CD4-positive, alpha-beta T cell treated with Interleukin-2 at 100 ng/mL for 4 hours (primary cell): ENCODE data around the gene RHBDL1.

Source experiments
- DNase-seq: peaks from one replicate; pipeline ENCODE4 v3.0.0-alpha.2; 2020; ENCODE audit warnings: low spot score

Gene RHBDL1

GRCh38 chr16:674968-675883 lies at the start of gene RHBDL1:
Gene RHBDL1 (plus strand): TSS chr16:675671. CDS start chr16:675791, 120 bp downstream.
- DNase-seq, result no peak

- DNase-seq, result no peak
Observed at GRCh38 chr16:625977-626765, 49.3 kb upstream of the RHBDL1 start.

GRCh38 chr16:626787-627453 lies 48.6 kb upstream of the RHBDL1 start:
- no peak for DNase-seq

- DNase-seq, result no peak
Observed at GRCh38 chr16:627454-628239, 47.8 kb upstream of the RHBDL1 start.

GRCh38 chr16:628321-629061 lies 47.0 kb upstream of the RHBDL1 start:
- DNase-seq, result no peak

GRCh38 chr16:629185-629832 lies 46.2 kb upstream of the RHBDL1 start:
- no peak for DNase-seq

- DNase-seq, result no peak
Observed at GRCh38 chr16:629833-630248, 45.6 kb upstream of the RHBDL1 start.

GRCh38 chr16:630249-630814 lies 45.1 kb upstream of the RHBDL1 start:
- no peak for DNase-seq

- DNase-seq, result no peak
Observed at GRCh38 chr16:630815-631405, 44.6 kb upstream of the RHBDL1 start, which contains the start of gene WFIKKN1. Gene WFIKKN1 (plus strand): TSS chr16:630985. CDS start chr16:631254, 269 bp downstream.

- no peak for DNase-seq
Observed at GRCh38 chr16:631808-632358, 43.6 kb upstream of the RHBDL1 start.

GRCh38 chr16:632486-633335 lies 42.8 kb upstream of the RHBDL1 start:
- no peak for DNase-seq

- no peak for DNase-seq
Observed at GRCh38 chr16:633336-634050, 42.0 kb upstream of the RHBDL1 start.

GRCh38 chr16:634051-634670 lies 41.3 kb upstream of the RHBDL1 start:
- DNase-seq, result no peak

- no peak for DNase-seq
Observed at GRCh38 chr16:634996-635395, 40.5 kb upstream of the RHBDL1 start.

- DNase-seq, result no peak
Observed at GRCh38 chr16:635573-636205, 39.8 kb upstream of the RHBDL1 start.

- peak; percentile 94 for DNase-seq
Observed at GRCh38 chr16:636206-637080, 39.0 kb upstream of the RHBDL1 start, which contains the start of gene METTL26. Gene METTL26 (minus strand): TSS chr16:636305. CDS start chr16:636290, 15 bp downstream.
